ENCODE measurements around the gene SHISA6.

GRCh38 chr17:11244776-11245175 is 3.8 kb downstream of the SHISA6 start:
- TF ChIP-seq CTCF (conservative IDR thresholded peaks at IDR 0.05 in 1 of 2, IDR thresholded peaks at IDR 0.05 in 1 of 2; ENCODE audit: extremely low read depth in 1 of 2, insufficient read depth in 1 of 2, low read depth in 1 of 2, low read length in 2 of 2) (no peak), EZH2 (IDR thresholded peaks at IDR 0.05; ENCODE audit: borderline replicate concordance, low read length) (no peak)

Data from mammary epithelial cell (primary cell).